GM19467 (cell line): Measurements from ENCODE around the gene BBLN.
"Not testable (repeated sequence)": the region's sequence is repeated elsewhere in the genome, so short reads cannot be mapped to it uniquely, and the experiment has no call there.

Source experiments
- ATAC-seq: cut with Tn5 transposase; IDR thresholded peaks from one replicate; pipeline ENCODE4 v1.9.1; 2021; ENCODE audit warnings: mild to moderate bottlenecking, moderate library complexity; ENCODE audit not compliant: unreplicated experiment

BBLN gene

GRCh38 chr9:128162215-128163026 lies 2.4 kb downstream of the BBLN start:
- no peak for ATAC-seq

GRCh38 chr9:128163027-128163515 lies 3.0 kb downstream of the BBLN start:
- ATAC-seq = no peak

DNA sequence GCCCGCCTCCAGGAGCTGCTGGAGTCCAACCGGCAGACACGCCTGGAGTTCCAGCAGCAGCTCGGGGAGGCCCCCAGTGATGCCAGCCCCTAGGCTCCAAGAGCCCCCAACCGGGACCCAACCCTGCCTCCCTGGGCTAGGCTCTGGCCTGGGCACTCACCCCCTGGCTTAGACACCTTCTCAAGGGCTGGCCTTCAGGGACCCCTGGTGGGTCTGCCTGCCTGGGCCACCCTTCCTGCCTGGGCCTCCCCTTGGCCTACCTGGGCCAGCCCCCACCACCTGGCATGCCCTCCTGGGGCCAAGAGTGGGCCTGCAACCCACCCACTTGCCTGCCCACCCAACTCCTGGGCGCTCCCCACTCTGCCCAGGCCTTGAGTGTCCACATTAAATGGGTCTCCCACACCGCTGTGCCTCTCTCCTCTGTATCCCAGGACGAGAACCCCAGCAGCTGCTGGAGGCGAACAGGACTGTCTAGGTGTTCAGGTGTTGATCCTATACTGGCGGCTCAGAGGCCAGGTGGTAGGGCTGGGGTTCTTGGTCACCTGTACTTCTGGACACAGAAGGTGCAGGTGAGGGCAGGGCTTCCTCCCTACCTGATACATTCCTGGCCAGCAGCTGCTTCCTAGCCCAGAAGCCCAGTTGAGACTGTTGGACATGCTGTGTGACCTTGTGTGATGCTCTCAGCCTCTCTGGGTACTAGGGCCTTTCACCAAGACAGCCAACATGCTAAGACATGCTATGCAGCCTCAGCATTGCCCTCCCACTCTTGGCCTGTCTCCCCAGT lies 3.6 kb downstream of the BBLN start:
- no peak for ATAC-seq

DNA sequence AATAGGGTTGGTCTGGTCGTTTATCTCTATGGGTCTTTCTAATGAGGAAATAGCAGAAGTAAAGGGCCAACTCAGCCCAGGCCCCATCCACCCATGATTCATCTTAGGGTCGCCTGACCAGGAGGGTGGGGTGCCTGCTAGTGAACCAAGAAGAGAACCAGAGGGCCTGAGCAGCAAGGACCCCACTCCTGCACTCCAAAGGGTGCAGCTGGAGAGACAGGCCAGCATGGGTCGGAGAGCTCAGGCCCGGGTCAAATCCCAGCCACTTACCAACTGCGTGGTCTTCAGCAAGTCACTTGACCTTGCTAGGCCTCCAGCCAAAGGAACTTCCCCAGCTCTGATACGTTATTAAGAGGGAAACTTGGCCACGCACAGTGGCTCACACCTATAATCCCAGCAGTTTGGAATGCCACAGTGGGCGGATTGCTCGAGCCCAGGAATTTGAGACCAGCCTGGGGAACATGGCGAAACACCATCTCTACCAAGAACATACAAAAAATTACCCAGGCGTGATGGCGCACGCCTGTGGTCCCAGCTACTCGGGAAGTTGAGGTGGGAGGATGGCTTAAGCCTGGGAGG lies 4.3 kb downstream of the BBLN start:
- no peak for ATAC-seq

- no peak for ATAC-seq
Observed at GRCh38 chr9:128166169-128166568, 6.1 kb downstream of the BBLN start.

GRCh38 chr9:128167209-128167608 lies 7.1 kb downstream of the BBLN start:
- ATAC-seq = no peak

DNA sequence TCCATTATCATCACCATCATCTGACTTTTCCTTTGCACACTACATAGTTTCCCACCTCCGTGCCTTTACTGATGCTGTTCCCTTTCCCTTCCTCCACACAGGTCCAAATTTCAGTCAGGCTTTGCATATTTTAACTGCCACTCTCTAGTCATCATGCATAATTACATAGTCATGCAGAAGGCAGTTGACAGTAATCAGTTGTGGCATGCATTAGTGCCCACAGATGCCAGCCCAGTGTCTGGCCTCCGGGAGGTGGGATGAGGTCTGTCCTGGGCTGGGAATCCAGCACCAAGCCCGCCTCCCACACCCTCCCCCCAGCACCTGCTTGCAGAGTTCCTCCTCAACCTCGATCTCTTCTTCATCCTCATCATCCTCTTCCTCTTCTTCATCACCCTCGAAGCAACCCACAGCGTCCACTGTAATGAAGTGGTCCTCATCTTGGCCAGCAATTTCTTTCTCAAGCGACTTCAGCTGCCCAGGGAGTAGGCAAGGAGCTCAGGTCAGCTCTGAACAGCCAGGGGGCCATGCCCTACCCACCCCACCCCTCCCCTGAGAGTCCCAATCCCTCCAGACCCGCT lies 8.8 kb downstream of the BBLN start:
- no peak for ATAC-seq

- no peak for ATAC-seq
Observed at GRCh38 chr9:128169492-128169891, 9.4 kb downstream of the BBLN start.

DNA sequence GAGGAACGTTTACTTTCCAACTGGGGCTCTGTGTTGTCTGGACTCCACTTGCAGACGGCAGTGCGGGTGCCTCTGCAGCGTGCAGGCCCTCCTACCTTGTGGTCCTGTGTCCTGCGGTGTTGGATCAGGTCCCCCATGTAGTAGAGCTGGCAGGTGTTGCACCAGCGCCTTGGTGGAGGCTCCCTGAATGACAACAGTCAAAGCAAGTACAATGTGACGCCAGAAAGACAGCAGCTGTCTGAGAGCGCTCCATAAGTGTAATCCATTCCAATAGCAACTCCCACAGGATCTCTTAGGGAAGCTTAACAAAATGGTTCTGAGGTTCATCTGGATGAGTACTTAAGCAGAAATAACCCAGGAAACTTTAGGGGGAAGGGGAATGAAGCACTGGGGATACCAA lies 9.9 kb downstream of the BBLN start:
- ATAC-seq = no peak

DNA sequence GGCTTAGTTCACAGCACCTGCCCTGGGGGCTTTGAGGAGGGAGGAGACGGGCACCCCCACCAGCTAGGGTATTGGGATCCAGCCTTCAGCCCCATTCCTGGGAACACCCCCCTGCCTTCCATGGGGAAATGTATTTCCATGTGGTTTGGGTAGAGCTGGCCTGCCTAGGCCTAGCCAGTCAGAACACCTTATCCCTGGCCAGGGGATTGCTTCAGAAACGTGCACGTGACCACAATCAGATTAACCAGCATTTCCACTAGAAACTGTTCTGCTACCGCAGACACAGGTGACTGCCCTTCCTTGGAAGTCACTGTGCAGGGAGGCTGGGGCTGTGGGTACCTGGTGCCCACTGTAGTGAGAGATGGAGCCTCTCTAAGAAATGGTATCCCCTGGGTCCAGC lies 14.0 kb downstream of the BBLN start:
- ATAC-seq = no peak

GRCh38 chr9:128175102-128175563 lies 15.1 kb downstream of the BBLN start:
- ATAC-seq = no peak

DNA sequence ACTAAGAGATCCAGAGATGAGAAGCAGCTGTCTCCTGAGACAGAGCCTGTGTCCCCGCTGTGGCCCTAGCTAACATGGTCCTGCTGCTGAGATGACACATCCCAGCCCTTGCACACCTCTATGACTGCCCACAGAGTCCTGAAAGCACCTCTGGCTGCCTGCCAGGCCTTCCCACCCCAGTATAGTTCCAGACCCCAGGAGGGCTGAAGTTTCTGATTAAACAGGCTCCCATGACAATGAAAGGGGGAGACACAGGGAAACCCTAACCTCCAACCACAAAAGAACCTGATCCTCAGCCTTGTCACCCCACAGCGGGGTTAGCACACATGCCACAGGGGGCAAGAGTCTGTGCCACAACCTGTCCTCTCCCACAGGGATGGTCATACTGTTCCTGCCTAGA lies 15.7 kb downstream of the BBLN start:
- ATAC-seq = no peak

- no peak for ATAC-seq
Observed at GRCh38 chr9:128178806-128179431, 18.9 kb downstream of the BBLN start.

- ATAC-seq = no peak
Observed at GRCh38 chr9:128180001-128180400, 19.9 kb downstream of the BBLN start.

- no peak for ATAC-seq
Observed at GRCh38 chr9:128180447-128180846, 20.4 kb downstream of the BBLN start.

GRCh38 chr9:128181480-128181879 lies 21.4 kb downstream of the BBLN start:
- ATAC-seq = not testable (repeated sequence)

- no peak for ATAC-seq
Observed at GRCh38 chr9:128182893-128183588, 23.0 kb downstream of the BBLN start.

GRCh38 chr9:128185979-128186965 lies 26.2 kb downstream of the BBLN start:
- no peak for ATAC-seq

DNA sequence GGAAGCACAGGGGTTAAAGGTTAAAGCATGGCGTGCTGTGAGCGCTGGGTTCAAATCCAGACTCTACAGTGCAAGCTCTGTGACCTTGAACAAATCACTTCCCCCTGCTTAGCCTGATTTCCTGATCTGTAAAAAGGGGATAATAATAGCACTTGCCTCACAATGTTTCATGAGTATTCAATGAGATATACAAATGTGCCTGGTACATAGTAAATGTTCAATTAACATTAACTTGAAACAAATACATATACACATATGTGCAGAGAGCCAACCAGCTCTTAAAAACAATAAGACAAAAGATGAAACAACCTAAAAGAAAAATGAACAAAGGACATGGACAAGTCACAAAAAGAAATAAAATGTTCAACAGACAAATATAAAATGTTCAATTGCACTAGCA lies 27.3 kb downstream of the BBLN start:
- ATAC-seq = no peak
